Natural killer cell (primary cell): ENCODE data around the gene SEMG1. TPM values are rescaled to one million over a fixed set of nuclear protein-coding genes. Genes with fewer than 3 reads are reported as not detected.

Experiments
- ATAC-seq, 3 donors: fragments of 150-1000 bp in 2 of 3; fragments of 200-7000 bp in 1 of 3; cut with Tn5 transposase; 1 replicate in 1 of 3; 2 replicates in 2 of 3; pipeline ENCODE4 v1.10.0; 2021; ENCODE audit warnings: mild to moderate bottlenecking in 2 of 3, moderate library complexity in 2 of 3
- DNase-seq, 2 donors: peaks; one replicate each; pipeline versions ENCODE4 v3.0.0 to v3.0.0-alpha.2; 2013 to 2021; ENCODE audit warnings: mixed read lengths in 1 of 2
- H3K27ac ChIP-seq: one replicate; pipeline ENCODE4 v1.5.1; 2013; ENCODE audit warnings: mild to moderate bottlenecking, low read length
- H3K27me3 ChIP-seq: one replicate; pipeline ENCODE4 v1.6.1; 2013; ENCODE audit warnings: low read length; ENCODE audit not compliant: control insufficient read depth, insufficient read depth
- H3K36me3 ChIP-seq: one replicate; pipeline ENCODE4 v1.6.1; 2013; ENCODE audit warnings: low read length; ENCODE audit not compliant: control insufficient read depth, insufficient read depth
- H3K4me1 ChIP-seq: one replicate; pipeline ENCODE4 v1.6.1; 2013; ENCODE audit warnings: low read length; ENCODE audit not compliant: control insufficient read depth, insufficient read depth
- H3K4me3 ChIP-seq: one replicate; pipeline ENCODE4 v1.5.1; 2013; ENCODE audit warnings: low read length
- H3K9me3 ChIP-seq: one replicate; pipeline ENCODE4 v1.6.1; 2013; ENCODE audit warnings: low read length; ENCODE audit not compliant: control insufficient read depth, insufficient read depth
- H3K27ac Mint-ChIP-seq, 2 donors: one replicate each; pipeline ENCODE4 v1.8.0; 2022; ENCODE audit warnings: mild to moderate bottlenecking in 2 of 2, mixed read lengths in 2 of 2, moderate library complexity in 1 of 2
- H3K27me3 Mint-ChIP-seq, 2 donors: one replicate each; pipeline ENCODE4 v1.8.0; 2022; ENCODE audit warnings: low read depth in 2 of 2, mixed read lengths in 2 of 2
- H3K36me3 Mint-ChIP-seq: one replicate; pipeline ENCODE4 v1.8.0; 2022; ENCODE audit warnings: mixed read lengths
- H3K4me1 Mint-ChIP-seq, 2 donors: one replicate each; pipeline ENCODE4 v1.8.0; 2022; ENCODE audit warnings: mixed read lengths in 2 of 2
- H3K4me3 Mint-ChIP-seq: one replicate; pipeline ENCODE4 v1.8.0; 2022; ENCODE audit warnings: mild to moderate bottlenecking, moderate library complexity, mixed read lengths
- H3K9me3 Mint-ChIP-seq, 2 donors: one replicate each; pipeline ENCODE4 v1.8.0; 2022; ENCODE audit warnings: mixed read lengths in 2 of 2
- CTCF ChIP-seq: fragments of 200-600 bp; IDR thresholded peaks from one replicate; pipeline ENCODE4 v1.8.0; 2022; ENCODE audit warnings: antibody characterized with exemption
- WGBS: methylation state at CpG from one replicate; pipeline ENCODE4 v1.1.7; 2013; ENCODE audit warnings: missing lambda C conversion rate; ENCODE audit not compliant: insufficient coverage; 5-methylcytosine and 5-hydroxymethylcytosine counted together
- intact Hi-C: fragments of 100-400 bp; cut with micrococcal nuclease; formaldehyde crosslinking; loops from one replicate; pipeline ENCODE4 v1.14.2; 2022
- total RNA-seq, 4 donors: library from RNA; stranded (reverse); fragments of 120-200 nt in 1 of 4; gene quantifications; one replicate each; pipeline versions ENCODE4 v1.2.3 to v1.2.4, GENCODE V29; 2013 to 2022

Gene SEMG1
- total RNA-seq, 3 donors from 2014 or later (not counting 1 experiment from before 2014, with no cell fraction given) = not detected

- Histone ChIP-seq H3K4me3 (no peak overlapping the region), H3K36me3 (no peaks in the 10 kb centered on the region), H3K27me3 (no peaks in the 10 kb centered on the region), H3K27ac (no peak overlapping the region), H3K9me3 (no peaks in the 10 kb centered on the region), H3K4me1 (no peaks in the 10 kb centered on the region)
- Mint-ChIP-seq H3K4me1 (no peaks in the 10 kb centered on the region), H3K27me3 (peaks cover 43 to 57% of the 10 kb centered on the region in 2 donors), H3K4me3 (no peak overlapping the region), H3K27ac (no peak overlapping the region), H3K9me3 (peaks cover 2 to 19% of the 10 kb centered on the region in 2 donors), H3K36me3 (peaks cover 3% of the 10 kb centered on the region)
- ATAC-seq = no peak
- DNase-seq = no peak
- intact Hi-C loops = no loop called here
- WGBS = 88% methylated on average over 1 of the region's 1 CpG
- no peak for TF ChIP-seq CTCF
These were observed 41.9 kb upstream of the SEMG1 start for GRCh38 chr20:45164906-45165305.

GRCh38 chr20:45173522-45173921 is 33.3 kb upstream of the SEMG1 start:
- no peak for TF ChIP-seq CTCF
- intact Hi-C loops = no loop called here

GRCh38 chr20:45174434-45175364 is 32.1 kb upstream of the SEMG1 start, which contains the start of gene PI3:
Gene PI3, plus strand, starts transcription at chr20:45174902. Its CDS starts 21 bp downstream, at chr20:45174923.
- ATAC-seq (no peak), DNase-seq (no peak)
- Histone ChIP-seq H3K4me1 (no peaks in the 10 kb centered on the region), H3K4me3 (no peak within 1 kb of the TSS), H3K9me3 (no peaks in the 10 kb centered on the region), H3K36me3 (no peaks in the 10 kb centered on the region), H3K27me3 (peaks cover 2% of the 10 kb centered on the region), H3K27ac (no peak within 1 kb of the TSS)
- Mint-ChIP-seq H3K27me3 (peaks cover 19 to 31% of the 10 kb centered on the region in 2 donors), H3K27ac (no peak within 1 kb of the TSS), H3K36me3 (no peaks in the 10 kb centered on the region), H3K4me3 (no peak within 1 kb of the TSS), H3K4me1 (no peaks in the 10 kb centered on the region), H3K9me3 (no peaks in the 10 kb centered on the region)
- WGBS = 71% methylated on average over 8 of the region's 8 CpGs
- no peak for TF ChIP-seq CTCF
- intact Hi-C loops = no loop called here

More at GRCh38 chr20:45173522-45173921, 33.3 kb upstream of the SEMG1 start:
- H3K9me3 ChIP-seq = no peaks in the 10 kb centered on the region
- H3K36me3 ChIP-seq = no peaks in the 10 kb centered on the region
- 45% methylated on average over 1 of the region's 1 CpG for WGBS
- Mint-ChIP-seq H3K27ac (no peak overlapping the region), H3K36me3 (no peaks in the 10 kb centered on the region), H3K4me1 (no peaks in the 10 kb centered on the region), H3K9me3 (no peaks in the 10 kb centered on the region), H3K4me3 (no peak overlapping the region), H3K27me3 (peaks cover 22 to 27% of the 10 kb centered on the region in 2 donors)
- no peaks in the 10 kb centered on the region for H3K4me1 ChIP-seq
- H3K27ac ChIP-seq = no peak overlapping the region
- DNase-seq (no peak), ATAC-seq (no peak)
- H3K27me3 ChIP-seq = peaks cover 2% of the 10 kb centered on the region
- H3K4me3 ChIP-seq = no peak overlapping the region
